Endothelial cell of umbilical vein (primary cell): ENCODE results near the gene VTA1. TPM values are rescaled to one million over a fixed set of nuclear protein-coding genes. Genes with fewer than 3 reads are reported as not detected.

Source experiments
- BruUV-seq: library from RNA; stranded (reverse); fragments of 400-500 nt; replicated peaks from 2 replicates; lab custom pipeline; 2021; lab: Mats Ljungman, UMichigan
- CTCF ChIA-PET: fragments of 300-600, 350-600 bp; sonication (Branson Sonifier 250); formaldehyde crosslinking; loops from one replicate; lab custom pipeline; 2021; ENCODE audit warnings: antibody characterized with exemption, inconsistent platforms; lab: Charles Lee
- POLR2A ChIA-PET: fragments of 300-600, 350-600 bp; sonication (Branson Sonifier 250); formaldehyde crosslinking; loops from one replicate; lab custom pipeline; 2021; ENCODE audit warnings: antibody characterized with exemption, inconsistent platforms; lab: Charles Lee
- DNase-seq: peaks from one replicate; pipeline ENCODE4 v3.0.0-alpha.2; 2011; ENCODE audit warnings: low read depth, low spot score
- FAIRE-seq: peaks from 2 replicates; lab custom pipeline; 2011; peaks lifted over from hg19 to GRCh38; lab: Jason Lieb, UNC
- H2AFZ ChIP-seq: 2 replicates; pipeline ENCODE4 v1.6.0; 2012; ENCODE audit warnings: low read depth, low read length, control low read depth, inconsistent platforms
- H3K27ac ChIP-seq: 2 replicates; pipeline ENCODE4 v1.5.1; 2011; ENCODE audit warnings: low read depth, mild to moderate bottlenecking, control low read depth, low read length, moderate library complexity; ENCODE audit not compliant: insufficient read depth
- H3K27me3 ChIP-seq, 2 experiments: 2 replicates each; pipeline versions ENCODE4 v1.6.0 to v1.6.1; 2011; ENCODE audit warnings: low read length in 2 of 2, mixed read lengths in 1 of 2; ENCODE audit not compliant: control insufficient read depth in 2 of 2, insufficient read depth in 2 of 2
- H3K36me3 ChIP-seq, 2 experiments: 2 replicates in 1 of 2; 3 replicates in 1 of 2; pipeline ENCODE4 v1.5.1; 2011; ENCODE audit warnings: low read length in 2 of 2, mild to moderate bottlenecking in 1 of 2, moderate library complexity in 1 of 2; ENCODE audit not compliant: control insufficient read depth in 2 of 2, insufficient read depth in 2 of 2; ENCODE audit errors: extremely low read depth in 1 of 2
- H3K4me1 ChIP-seq: 3 replicates; pipeline ENCODE4 v1.5.1; 2011; ENCODE audit warnings: mild to moderate bottlenecking, low read length; ENCODE audit not compliant: control insufficient read depth, insufficient read depth; ENCODE audit errors: extremely low read depth
- H3K4me2 ChIP-seq: 2 replicates; pipeline ENCODE4 v1.6.1; 2011; ENCODE audit warnings: low read length, control low read depth, mixed read lengths; ENCODE audit not compliant: insufficient read depth
- H3K4me3 ChIP-seq, 3 experiments: fragments of 200-600 bp in 1 of 3; sonication (generic), shearing (Covaris generic) in 1 of 3; replicated peaks in 1 of 3; 2 replicates each; pipeline ENCODE4 v1.5.1; 2011 to 2016; ENCODE audit warnings: control low read depth in 3 of 3, low read length in 3 of 3, mild to moderate bottlenecking in 2 of 3, inconsistent platforms in 1 of 3, low read depth in 1 of 3, moderate library complexity in 1 of 3; ENCODE audit not compliant: insufficient read depth in 1 of 3
- H3K79me2 ChIP-seq: 2 replicates; pipeline ENCODE4 v1.6.0; 2012; ENCODE audit warnings: low read length, inconsistent platforms; ENCODE audit not compliant: control insufficient read depth, insufficient read depth
- H3K9ac ChIP-seq: replicated peaks from 2 replicates; pipeline ENCODE3; 2011; ENCODE audit warnings: low read length, control low read depth; ENCODE audit not compliant: insufficient read depth; ENCODE audit errors: extremely low read depth
- H3K9me1 ChIP-seq: replicated peaks from 3 replicates; pipeline ENCODE4 v1.6.0; 2011; ENCODE audit warnings: mild to moderate bottlenecking, low read length; ENCODE audit not compliant: control insufficient read depth, insufficient read depth; ENCODE audit errors: extremely low read depth
- H3K9me3 ChIP-seq: replicated peaks from 2 replicates; pipeline ENCODE4 v1.5.1; 2012; ENCODE audit warnings: low read length, inconsistent platforms; ENCODE audit not compliant: control insufficient read depth, insufficient read depth
- H4K20me1 ChIP-seq: replicated peaks from 2 replicates; pipeline ENCODE3; 2011; ENCODE audit warnings: mild to moderate bottlenecking, low read length; ENCODE audit not compliant: control insufficient read depth, insufficient read depth; ENCODE audit errors: extremely low read depth
- CTCF ChIP-seq, 2 donors: IDR thresholded peaks; 1 replicate in 1 of 2; 2 replicates in 1 of 2; pipeline ENCODE4 v1.5.1; 2011; ENCODE audit warnings: low read length in 2 of 2, mild to moderate bottlenecking in 2 of 2, moderate library complexity in 2 of 2, control low read depth in 1 of 2, inconsistent platforms in 1 of 2, low read depth in 1 of 2; ENCODE audit not compliant: insufficient read depth in 1 of 2; ENCODE audit errors: extremely low read depth in 1 of 2
- EZH2 ChIP-seq: IDR thresholded peaks from 2 replicates; pipeline ENCODE4 v1.6.1; 2012; ENCODE audit warnings: borderline replicate concordance, low read depth, mild to moderate bottlenecking, moderate library complexity, low read length, inconsistent platforms; ENCODE audit not compliant: severe bottlenecking
- FOS ChIP-seq: IDR thresholded peaks from 2 replicates; pipeline ENCODE4 v1.6.1; 2011; ENCODE audit warnings: mild to moderate bottlenecking, low read length, moderate library complexity, borderline replicate concordance; ENCODE audit not compliant: insufficient read depth
- GATA2 ChIP-seq: IDR thresholded peaks from 2 replicates; pipeline ENCODE4 v1.7.0; 2011; ENCODE audit warnings: low read depth, mild to moderate bottlenecking, moderate library complexity, mixed read lengths, low read length; ENCODE audit not compliant: insufficient read length, insufficient read depth
- JUN ChIP-seq: IDR thresholded peaks from 2 replicates; pipeline ENCODE4 v1.6.1; 2011; ENCODE audit warnings: borderline replicate concordance, low read depth; ENCODE audit not compliant: insufficient read length, insufficient read depth
- MAX ChIP-seq: IDR thresholded peaks from 2 replicates; pipeline ENCODE4 v1.6.1; 2011; ENCODE audit not compliant: insufficient read depth, insufficient read length
- MYC ChIP-seq: IDR thresholded peaks from one replicate; pipeline ENCODE4 v1.6.1; 2011; ENCODE audit warnings: mild to moderate bottlenecking, low read depth, low read length
- POLR2A ChIP-seq: IDR thresholded peaks from 2 replicates; pipeline ENCODE4 v1.6.1; 2012; ENCODE audit warnings: low read depth, mild to moderate bottlenecking, control low read depth, low read length
- POLR2AphosphoS5 ChIP-seq: IDR thresholded peaks from 2 replicates; pipeline ENCODE4 v1.6.1; 2012; ENCODE audit warnings: low read depth, mild to moderate bottlenecking, control low read depth, low read length, moderate library complexity; ENCODE audit not compliant: insufficient read depth
- dilution Hi-C: fragments of 300-500 bp; cut with MboI; formaldehyde crosslinking; loops from one replicate; pipeline ENCODE4 v1.15.0; 2019; ENCODE audit warnings: low sequenced_read_pairs; ENCODE audit not compliant: extremely low pct_ligation_motif_present
- intact Hi-C: fragments of 100-400 bp; cut with micrococcal nuclease; formaldehyde crosslinking; loops from one replicate; pipeline ENCODE4 v1.10.0; 2022
- polyA plus RNA-seq, 4 experiments: library from polyadenylated mRNA; depleted of rRNA in 3 of 4; stranded (reverse) in 3 of 4; unstranded in 1 of 4; fragments of >200 nt; gene quantifications; 2 replicates each; pipeline versions ENCODE4 v1.2.1 to v1.2.3, GENCODE V29; 2011 to 2012; ENCODE audit warnings: missing spikeins in 1 of 4
- total RNA-seq: library from RNA; stranded (reverse); gene quantifications from 2 replicates; pipeline ENCODE4 v1.2.3, GENCODE V29; 2021

The VTA1 gene
- total and polyA plus RNA-seq, 2 donors (not counting 3 experiments of a cell fraction or from before 2014, with no cell fraction given): 39.0 to 40.9 TPM

GRCh38 chr6:142255785-142256184, 108.7 kb downstream of the VTA1 start:
- DNase-seq (peak; percentile 6), FAIRE-seq (peak; percentile 8)
- Histone ChIP-seq H3K9me1 (no peaks in the 10 kb centered on the region), H3K27me3 (no peaks in the 10 kb centered on the region), H4K20me1 (no peaks in the 10 kb centered on the region), H3K79me2 (no peaks in the 10 kb centered on the region), H3K4me2 (no peak overlapping the region), H3K27ac (no peak overlapping the region), H3K4me1 (no peaks in the 10 kb centered on the region), H3K4me3 (no peak overlapping the region), H2AFZ (no peak overlapping the region), H3K36me3 (no peaks in the 10 kb centered on the region), H3K9me3 (no peaks in the 10 kb centered on the region), H3K9ac (no peak overlapping the region)
- BruUV-seq: no TSS peak
- dilution Hi-C loops (no loop called here), intact Hi-C loops (no loop called here)
- ChIA-PET CTCF (interaction anchor here (0.5 to 2.2 kb wide), 3 partner anchors 23 to 73 kb away, joined by 3 to 7 read pairs (median 4); no protein-coding TSS in a partner anchor), POLR2A (no interaction called here)
- TF ChIP-seq POLR2A (no peak), CTCF (IDR thresholded peaks at IDR 0.05; ENCODE audit: extremely low read depth in 1 of 2, insufficient read depth in 1 of 2, low read depth in 1 of 2, low read length in 2 of 2) (no peak), MAX (no peak), JUN (no peak), MYC (no peak), FOS (no peak), POLR2AphosphoS5 (no peak), GATA2 (no peak), EZH2 (no peak)
